ENCODE measurements around the gene DTX1.

Gene DTX1

DNA sequence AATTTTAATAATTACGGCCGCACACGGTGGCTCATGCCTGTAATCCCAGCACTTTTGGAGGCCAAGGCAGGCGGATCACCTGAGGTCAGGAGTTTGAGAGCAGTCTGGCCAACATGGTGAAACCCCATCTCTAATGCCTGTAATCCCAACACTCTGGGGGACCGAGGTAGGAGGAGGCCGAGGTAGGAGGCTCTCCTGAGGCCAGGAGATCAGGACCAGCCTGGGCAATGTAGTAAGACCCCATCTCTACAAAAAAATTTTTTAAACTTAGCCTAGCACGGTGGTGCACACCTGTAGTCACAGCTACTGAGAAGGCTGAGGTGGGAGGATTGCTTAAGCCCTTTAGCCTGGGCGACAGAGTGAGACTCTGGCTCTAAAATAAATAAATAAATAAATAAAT lies 87.4 kb downstream of the DTX1 start:
- H3K27me3 Mint-ChIP-seq (ENCODE audit: low read depth): peaks cover 13% of the 10 kb centered on the region
- TF ChIP-seq CTCF (IDR thresholded peaks at IDR 0.05; ENCODE audit: unreplicated experiment in 3 of 3): no peak
- H3K9me3 Mint-ChIP-seq: peaks cover 11% of the 10 kb centered on the region
- H3K4me3 Mint-ChIP-seq: no peak overlapping the region
- no peaks in the 10 kb centered on the region for H3K4me1 Mint-ChIP-seq
- H3K36me3 Mint-ChIP-seq (ENCODE audit: low read depth): no peaks in the 10 kb centered on the region
- no peak overlapping the region for H3K27ac Mint-ChIP-seq

- Mint-ChIP-seq H3K27ac (no peak overlapping the region), H3K27me3 (ENCODE audit: low read depth) (peaks cover 17% of the 10 kb centered on the region), H3K4me3 (no peak overlapping the region), H3K4me1 (peaks cover 2% of the 10 kb centered on the region), H3K36me3 (ENCODE audit: low read depth) (no peaks in the 10 kb centered on the region), H3K9me3 (peaks cover 11% of the 10 kb centered on the region)
- no peak for TF ChIP-seq CTCF (IDR thresholded peaks at IDR 0.05; ENCODE audit: unreplicated experiment in 3 of 3)
These were observed 88.3 kb downstream of the DTX1 start for GRCh38 chr12:113144806-113145205.

- no peak overlapping the region for H3K27ac Mint-ChIP-seq
- TF ChIP-seq CTCF (IDR thresholded peaks at IDR 0.05; ENCODE audit: unreplicated experiment in 3 of 3): no peak
These were observed 89.4 kb downstream of the DTX1 start for GRCh38 chr12:113145720-113146551.

DNA sequence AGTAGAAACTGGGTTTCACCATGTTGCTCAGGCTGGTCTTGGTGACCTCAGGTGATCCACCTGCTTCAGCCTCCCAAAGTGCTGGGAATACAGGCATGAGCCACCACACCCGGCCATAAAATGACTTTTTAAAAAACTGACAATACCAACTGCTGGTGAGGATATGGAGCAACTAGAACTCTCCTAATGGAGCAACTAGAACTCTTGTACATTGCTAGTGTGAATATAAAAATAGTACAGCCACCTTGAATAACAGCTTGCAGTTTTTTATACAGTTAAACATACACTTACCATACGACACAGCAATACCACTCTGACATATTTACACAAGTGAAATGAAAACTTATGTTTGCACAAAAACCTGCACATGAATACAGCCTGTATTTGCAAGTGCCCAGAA lies 90.5 kb downstream of the DTX1 start:
- Mint-ChIP-seq H3K4me3 (no peak overlapping the region), H3K27ac (no peak overlapping the region), H3K36me3 (ENCODE audit: low read depth) (no peaks in the 10 kb centered on the region), H3K27me3 (ENCODE audit: low read depth) (peaks cover 34% of the 10 kb centered on the region), H3K4me1 (peaks cover 5% of the 10 kb centered on the region), H3K9me3 (peaks cover 11% of the 10 kb centered on the region)
- no peak for TF ChIP-seq CTCF (IDR thresholded peaks at IDR 0.05; ENCODE audit: unreplicated experiment in 3 of 3)

More at GRCh38 chr12:113145720-113146551, 89.4 kb downstream of the DTX1 start:
- Mint-ChIP-seq H3K36me3 (ENCODE audit: low read depth) (no peaks in the 10 kb centered on the region), H3K27me3 (ENCODE audit: low read depth) (peaks cover 26% of the 10 kb centered on the region), H3K9me3 (peaks cover 11% of the 10 kb centered on the region), H3K4me1 (peaks cover 4% of the 10 kb centered on the region), H3K4me3 (no peak overlapping the region)
